ENCODE data around the gene AMPD3. TPM values are rescaled to one million over a fixed set of nuclear protein-coding genes. Genes with fewer than 3 reads are reported as not detected.

AMPD3 gene
- total and polyA plus RNA-seq, 2 of the 13 experiments (the other 11 are each of a cell fraction or from before 2014, with no cell fraction given): 0.33 to 2.3 TPM

DNA sequence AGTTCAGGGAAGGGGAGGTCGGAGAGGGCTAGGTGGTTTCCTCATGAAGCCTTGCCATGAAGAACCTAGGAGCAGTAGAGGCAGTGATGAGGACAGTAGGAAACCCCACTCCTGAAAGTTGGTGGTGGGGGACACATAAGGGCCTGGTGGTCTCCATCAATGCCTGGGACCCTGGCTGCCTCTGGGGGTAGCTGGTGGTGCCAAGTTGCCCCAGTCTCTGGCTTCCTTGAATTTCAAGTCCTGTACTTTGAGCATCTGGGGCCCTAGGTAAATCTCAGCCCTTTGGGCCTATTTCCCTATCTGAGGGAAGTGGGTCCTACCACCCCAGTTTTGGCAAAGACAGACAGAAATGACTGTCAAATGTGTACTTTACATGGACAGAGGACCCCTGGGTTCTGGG is 28.1 kb downstream of the AMPD3 start:
- FAIRE-seq: no peak
- H3K4me3 ChIP-seq (replicated peaks in 1 of 3; ENCODE audit: insufficient read depth in 1 of 3, low read depth in 2 of 3, low read length in 3 of 3): no peak overlapping the region
- no peaks in the 10 kb centered on the region for H3K79me2 ChIP-seq (ENCODE audit: insufficient read depth, low read length)
- POLR2A ChIA-PET: no interaction called here
- CTCF ChIA-PET (ENCODE audit: low intra/inter-chr PET ratio, low total read pairs): no interaction called here
- DNase-seq (ENCODE audit: low spot score): no peak
- intact Hi-C loops (cut with micrococcal nuclease; ENCODE audit: unreplicated experiment): loop anchor here (10.0 kb wide), 1 partner anchor 592 kb away; no protein-coding TSS in a partner anchor
- in situ Hi-C loops (cut with HindIII; ENCODE audit: extremely low pct_ligation_motif_present, low pct_unique_long_range_greater_than_20kb): no loop called here
- H3K4me1 ChIP-seq (ENCODE audit: insufficient read depth, low read length): no peaks in the 10 kb centered on the region
- 57% methylated on average over 1 of the region's 1 CpG for WGBS (ENCODE audit: low lambda C conversion rate)
- no peaks in the 10 kb centered on the region for H4K20me1 ChIP-seq (ENCODE audit: insufficient read depth, low read length)
- H3K27me3 ChIP-seq (ENCODE audit: control insufficient read depth in 1 of 2, insufficient read depth in 2 of 2, low read length in 2 of 2): no peaks in the 10 kb centered on the region
- TF ChIP-seq ZNF562 (CRISPR knock-in tag; IDR thresholded peaks at IDR 0.05; ENCODE audit: borderline replicate concordance) (no peak), KAT7 (CRISPR knock-in tag; IDR thresholded peaks at IDR 0.05; ENCODE audit: borderline replicate concordance) (no peak), PATZ1 (CRISPR knock-in tag; IDR thresholded peaks at IDR 0.05) (no peak), HOXA9 (CRISPR knock-in tag; IDR thresholded peaks at IDR 0.05; ENCODE audit: borderline replicate concordance) (no peak), ZNF710 (CRISPR knock-in tag; IDR thresholded peaks at IDR 0.05; ENCODE audit: borderline replicate concordance) (no peak)
- TF ChIP-seq, protein P1, sequence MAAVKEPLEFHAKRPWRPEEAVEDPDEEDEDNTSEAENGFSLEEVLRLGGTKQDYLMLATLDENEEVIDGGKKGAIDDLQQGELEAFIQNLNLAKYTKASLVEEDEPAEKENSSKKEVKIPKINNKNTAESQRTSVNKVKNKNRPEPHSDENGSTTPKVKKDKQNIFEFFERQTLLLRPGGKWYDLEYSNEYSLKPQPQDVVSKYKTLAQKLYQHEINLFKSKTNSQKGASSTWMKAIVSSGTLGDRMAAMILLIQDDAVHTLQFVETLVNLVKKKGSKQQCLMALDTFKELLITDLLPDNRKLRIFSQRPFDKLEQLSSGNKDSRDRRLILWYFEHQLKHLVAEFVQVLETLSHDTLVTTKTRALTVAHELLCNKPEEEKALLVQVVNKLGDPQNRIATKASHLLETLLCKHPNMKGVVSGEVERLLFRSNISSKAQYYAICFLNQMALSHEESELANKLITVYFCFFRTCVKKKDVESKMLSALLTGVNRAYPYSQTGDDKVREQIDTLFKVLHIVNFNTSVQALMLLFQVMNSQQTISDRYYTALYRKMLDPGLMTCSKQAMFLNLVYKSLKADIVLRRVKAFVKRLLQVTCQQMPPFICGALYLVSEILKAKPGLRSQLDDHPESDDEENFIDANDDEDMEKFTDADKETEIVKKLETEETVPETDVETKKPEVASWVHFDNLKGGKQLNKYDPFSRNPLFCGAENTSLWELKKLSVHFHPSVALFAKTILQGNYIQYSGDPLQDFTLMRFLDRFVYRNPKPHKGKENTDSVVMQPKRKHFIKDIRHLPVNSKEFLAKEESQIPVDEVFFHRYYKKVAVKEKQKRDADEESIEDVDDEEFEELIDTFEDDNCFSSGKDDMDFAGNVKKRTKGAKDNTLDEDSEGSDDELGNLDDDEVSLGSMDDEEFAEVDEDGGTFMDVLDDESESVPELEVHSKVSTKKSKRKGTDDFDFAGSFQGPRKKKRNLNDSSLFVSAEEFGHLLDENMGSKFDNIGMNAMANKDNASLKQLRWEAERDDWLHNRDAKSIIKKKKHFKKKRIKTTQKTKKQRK (IDR thresholded peaks at IDR 0.05; ENCODE audit: low read length): no peak
- TF ChIP-seq, protein P2, sequence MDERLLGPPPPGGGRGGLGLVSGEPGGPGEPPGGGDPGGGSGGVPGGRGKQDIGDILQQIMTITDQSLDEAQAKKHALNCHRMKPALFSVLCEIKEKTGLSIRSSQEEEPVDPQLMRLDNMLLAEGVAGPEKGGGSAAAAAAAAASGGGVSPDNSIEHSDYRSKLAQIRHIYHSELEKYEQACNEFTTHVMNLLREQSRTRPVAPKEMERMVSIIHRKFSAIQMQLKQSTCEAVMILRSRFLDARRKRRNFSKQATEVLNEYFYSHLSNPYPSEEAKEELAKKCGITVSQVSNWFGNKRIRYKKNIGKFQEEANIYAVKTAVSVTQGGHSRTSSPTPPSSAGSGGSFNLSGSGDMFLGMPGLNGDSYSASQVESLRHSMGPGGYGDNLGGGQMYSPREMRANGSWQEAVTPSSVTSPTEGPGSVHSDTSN (CRISPR knock-in tag; IDR thresholded peaks at IDR 0.05): no peak
- H2AFZ ChIP-seq (ENCODE audit: low read length): no peak overlapping the region
- no TSS peak for BruUV-seq (replicated peaks)
- H3K27ac ChIP-seq (ENCODE audit: extremely low read length, insufficient read depth, low read length): no peak overlapping the region
- ATAC-seq: no peak
- no peak overlapping the region for H3K9ac ChIP-seq (ENCODE audit: insufficient read depth, low read depth, low read length)
- no peaks in the 10 kb centered on the region for H3K9me3 ChIP-seq (ENCODE audit: low read length)
- no peaks in the 10 kb centered on the region for H3K36me3 ChIP-seq (replicated peaks in 1 of 2; ENCODE audit: control insufficient read depth in 1 of 2, insufficient read depth in 2 of 2, low read length in 2 of 2)
- H3K4me2 ChIP-seq (ENCODE audit: low read depth, low read length): no peak overlapping the region

All from HepG2 (cell line).